ENCODE results near the gene CELA3A. TPM values are rescaled to one million over a fixed set of nuclear protein-coding genes. Genes with fewer than 3 reads are reported as not detected.

Gene CELA3A
- total RNA-seq, 1 donor from 2014 or later, result not detected

DNA sequence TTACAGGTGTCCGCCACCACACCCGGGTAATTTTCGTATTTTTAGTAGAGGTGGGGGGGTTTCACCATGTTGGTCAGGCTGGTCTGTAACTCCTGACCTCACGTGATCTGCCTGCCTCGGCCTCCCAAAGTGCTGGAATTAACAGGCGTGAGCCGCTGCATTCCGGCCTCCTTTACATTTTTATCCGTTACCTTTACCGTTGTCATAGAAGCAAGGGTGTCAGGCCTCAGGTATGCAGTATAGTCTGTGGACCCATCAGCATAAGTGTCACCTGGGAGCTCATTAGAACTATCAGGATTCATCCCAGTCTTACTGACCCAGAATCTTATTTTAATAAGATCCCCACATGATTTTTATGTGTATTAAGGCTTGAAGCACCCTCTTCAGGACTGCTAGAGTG, 56.4 kb downstream of the CELA3A start:
- intact Hi-C loops (cut with micrococcal nuclease), result no loop called here
- Histone ChIP-seq H3K36me3 (peaks cover 7% of the 10 kb centered on the region), H3K27me3 (ENCODE audit: low read depth) (no peaks in the 10 kb centered on the region), H3K9me3 (replicated peaks) (no peaks in the 10 kb centered on the region), H3K27ac (replicated peaks) (no peak overlapping the region), H3K4me1 (peaks cover 97% of the 10 kb centered on the region), H3K4me3 (no peak overlapping the region)
- TF ChIP-seq, protein P1, sequence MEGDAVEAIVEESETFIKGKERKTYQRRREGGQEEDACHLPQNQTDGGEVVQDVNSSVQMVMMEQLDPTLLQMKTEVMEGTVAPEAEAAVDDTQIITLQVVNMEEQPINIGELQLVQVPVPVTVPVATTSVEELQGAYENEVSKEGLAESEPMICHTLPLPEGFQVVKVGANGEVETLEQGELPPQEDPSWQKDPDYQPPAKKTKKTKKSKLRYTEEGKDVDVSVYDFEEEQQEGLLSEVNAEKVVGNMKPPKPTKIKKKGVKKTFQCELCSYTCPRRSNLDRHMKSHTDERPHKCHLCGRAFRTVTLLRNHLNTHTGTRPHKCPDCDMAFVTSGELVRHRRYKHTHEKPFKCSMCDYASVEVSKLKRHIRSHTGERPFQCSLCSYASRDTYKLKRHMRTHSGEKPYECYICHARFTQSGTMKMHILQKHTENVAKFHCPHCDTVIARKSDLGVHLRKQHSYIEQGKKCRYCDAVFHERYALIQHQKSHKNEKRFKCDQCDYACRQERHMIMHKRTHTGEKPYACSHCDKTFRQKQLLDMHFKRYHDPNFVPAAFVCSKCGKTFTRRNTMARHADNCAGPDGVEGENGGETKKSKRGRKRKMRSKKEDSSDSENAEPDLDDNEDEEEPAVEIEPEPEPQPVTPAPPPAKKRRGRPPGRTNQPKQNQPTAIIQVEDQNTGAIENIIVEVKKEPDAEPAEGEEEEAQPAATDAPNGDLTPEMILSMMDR (IDR thresholded peaks at IDR 0.05; ENCODE audit: borderline replicate concordance), result no peak
- DNase-seq, result no peak

Other genes starting within 250 kb of the CELA3A start
- 39.1 TPM for gene USP48, start 218.5 kb upstream of the CELA3A start, total RNA-seq
- not detected for gene LDLRAD2, start 189.4 kb upstream of the CELA3A start, total RNA-seq
- 257 TPM for gene HSPG2, start 64.3 kb upstream of the CELA3A start, total RNA-seq
- gene CELA3B, start 24.6 kb upstream of the CELA3A start, total RNA-seq, result not detected
- 126 TPM for gene CDC42, start 51.1 kb downstream of the CELA3A start, total RNA-seq
- gene WNT4, start 141.4 kb downstream of the CELA3A start, total RNA-seq, result not detected